COLO829 (cell line): ENCODE measurements around the gene PPP1R14C.
A peak's percentile ranks its signal among the peaks of the same experiment; 100 is the strongest.
"Not testable (repeated sequence)": the region's sequence is repeated elsewhere in the genome, so short reads cannot be mapped to it uniquely, and the experiment has no call there.

Experiments
- DNase-seq: peaks from one replicate; pipeline ENCODE4 v3.0.0; 2012; ENCODE audit warnings: low spot score

PPP1R14C gene

DNA sequence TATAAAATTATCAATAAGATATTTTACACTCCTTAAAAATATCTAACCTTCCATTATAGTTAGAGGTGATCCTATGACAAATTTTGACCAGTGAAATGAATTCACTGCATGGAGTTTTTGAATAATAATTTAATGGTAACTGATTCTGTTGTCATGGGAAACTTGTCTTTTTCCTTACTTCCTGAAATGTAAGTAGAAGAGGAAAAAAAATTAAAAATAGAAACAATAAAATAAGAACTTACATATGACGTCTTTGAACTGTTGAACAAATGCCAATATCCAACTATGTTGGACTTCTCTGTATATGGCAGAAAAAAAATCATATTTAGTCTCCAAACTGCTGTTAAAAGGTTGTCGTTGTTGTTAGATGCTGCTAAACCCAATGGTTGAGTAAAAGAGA, 26.3 kb downstream of the PPP1R14C start:
- no peak for DNase-seq

DNA sequence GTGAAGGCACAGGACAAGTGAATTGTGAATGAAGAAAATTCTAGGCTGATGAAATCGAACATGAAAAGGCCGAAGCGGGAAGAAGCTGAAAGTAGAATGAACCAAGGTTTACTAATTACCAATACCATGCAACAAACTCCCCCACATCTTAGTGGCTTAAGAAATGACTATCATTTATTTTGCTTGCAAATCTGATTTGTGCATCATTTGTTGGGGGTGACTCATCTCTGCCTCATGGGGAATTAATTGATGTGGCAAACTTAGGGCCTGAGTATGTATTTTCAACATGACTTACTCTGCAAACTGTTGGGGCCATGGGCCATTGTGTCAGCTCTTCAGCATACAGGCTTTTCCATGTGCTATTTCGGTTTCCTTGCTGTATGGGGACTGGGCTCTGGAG, 26.8 kb downstream of the PPP1R14C start:
- DNase-seq, result peak; percentile 37

DNA sequence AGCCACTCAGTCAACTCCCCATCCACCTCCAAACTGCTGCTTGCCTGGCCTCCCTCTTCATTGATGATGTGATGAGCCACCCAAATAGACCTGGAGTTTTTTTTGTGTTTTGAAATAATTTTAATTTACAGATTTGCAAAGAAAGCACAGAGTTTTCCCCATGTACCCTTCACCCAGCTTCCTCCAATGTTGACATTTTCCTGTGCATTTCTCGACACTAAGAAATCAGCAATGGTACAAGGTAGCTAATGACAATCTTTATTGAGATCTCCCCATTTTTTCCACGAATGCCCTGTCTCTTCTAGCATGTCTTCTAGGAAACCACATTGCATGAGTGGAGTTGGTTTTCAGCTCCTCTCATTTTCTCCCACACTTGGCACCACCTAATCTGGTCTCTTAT, 30.1 kb downstream of the PPP1R14C start:
- no peak for DNase-seq

DNA sequence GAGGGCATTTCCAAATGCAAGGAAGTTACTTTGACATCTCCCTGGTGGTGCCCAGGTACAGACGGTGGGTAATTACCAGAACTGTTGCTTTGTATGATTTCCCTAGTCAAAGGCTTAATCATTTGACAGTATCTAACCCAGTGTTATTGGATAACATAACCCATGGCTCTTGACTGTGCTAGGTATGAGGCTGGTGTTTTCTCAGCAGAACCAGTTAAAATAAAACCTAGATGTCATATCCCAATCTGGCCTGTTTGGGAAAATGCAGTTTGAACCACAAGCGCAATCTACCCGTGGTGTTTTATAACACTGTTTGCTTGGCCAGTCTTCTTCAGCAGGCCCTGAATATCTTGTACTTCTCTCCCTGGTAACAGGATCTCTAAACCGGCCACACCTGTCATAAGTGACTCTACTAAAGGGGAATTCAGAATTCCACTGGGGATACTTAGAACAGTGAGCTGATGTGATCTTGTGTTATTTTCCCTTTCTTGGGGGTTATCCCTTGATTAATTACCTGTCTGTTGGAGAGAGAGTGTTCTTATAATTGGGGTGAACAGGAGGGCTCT, 32.8 kb downstream of the PPP1R14C start:
- DNase-seq, result no peak

DNA sequence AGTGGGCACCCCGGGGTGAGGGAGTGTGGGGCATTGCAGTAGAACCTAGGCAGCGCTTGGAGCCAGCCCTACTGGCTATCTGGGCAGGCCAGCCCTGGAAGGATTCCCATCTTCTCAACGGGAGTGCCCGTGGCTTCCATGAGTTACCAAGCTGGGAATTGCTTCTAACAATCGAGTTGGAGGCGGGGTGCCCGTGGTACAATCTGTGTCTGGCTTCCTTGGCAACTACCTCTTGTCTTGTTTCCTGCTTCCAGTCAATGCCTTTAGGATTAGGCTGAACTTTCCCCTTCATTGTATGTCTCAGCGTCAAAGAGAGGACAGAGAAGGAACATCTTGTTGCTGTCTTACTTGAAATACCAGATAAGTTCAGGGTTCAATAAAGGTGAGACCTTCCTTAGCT, 33.3 kb downstream of the PPP1R14C start:
- no peak for DNase-seq

DNA sequence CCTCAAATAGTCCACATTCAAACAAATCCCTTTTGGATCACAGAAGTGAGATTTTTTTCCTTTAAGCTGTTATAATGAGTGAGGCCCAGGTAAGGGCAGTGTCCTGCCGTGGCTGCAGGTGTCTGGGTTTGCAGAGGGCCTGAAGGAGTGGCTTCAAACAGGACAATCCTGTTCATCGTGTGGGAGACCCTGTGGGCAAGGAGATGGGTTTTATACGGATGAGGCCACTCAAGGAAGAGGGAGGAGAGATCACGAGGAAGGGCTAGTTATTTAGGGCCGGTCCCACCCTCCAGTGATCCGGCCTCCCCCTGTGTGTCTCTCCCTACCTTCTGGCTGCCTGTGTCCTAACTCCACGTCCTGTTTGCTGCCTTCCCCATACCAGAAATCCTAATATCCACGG, 33.8 kb downstream of the PPP1R14C start:
- DNase-seq, result no peak

DNA sequence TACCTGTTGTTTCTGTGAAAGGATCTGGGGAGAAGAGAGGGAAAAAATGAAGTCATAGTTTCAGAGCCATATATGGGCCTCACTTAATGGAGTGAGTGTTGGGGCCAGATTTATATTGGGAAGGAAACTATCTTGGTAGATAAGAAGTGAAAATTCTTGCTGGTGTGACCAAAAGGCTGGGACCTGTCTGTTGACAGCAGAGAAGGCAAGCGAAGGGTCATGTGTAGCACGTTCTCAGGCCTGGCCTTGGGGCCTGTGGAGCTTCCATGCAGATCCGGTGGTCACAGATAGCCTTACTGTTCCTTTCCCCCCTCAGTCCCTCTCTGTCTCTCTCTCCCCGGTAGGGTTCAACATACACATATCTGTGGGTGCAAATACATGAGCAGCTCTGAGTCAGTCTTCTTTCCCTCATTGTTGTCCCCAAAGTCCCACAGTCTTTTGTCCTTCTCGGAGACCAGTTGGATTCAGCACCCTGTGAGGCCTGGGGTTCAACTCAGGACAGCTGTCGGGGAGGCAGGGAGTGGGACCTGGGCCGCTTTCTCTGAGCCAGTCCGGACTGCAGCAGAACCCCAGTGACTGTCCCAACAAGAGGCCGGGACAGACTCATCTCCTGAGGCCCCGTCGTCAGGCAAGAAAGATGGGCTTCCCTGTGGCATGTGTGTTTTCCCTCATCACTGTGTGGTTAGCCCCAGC, 34.6 kb downstream of the PPP1R14C start:
- no peak for DNase-seq

DNA sequence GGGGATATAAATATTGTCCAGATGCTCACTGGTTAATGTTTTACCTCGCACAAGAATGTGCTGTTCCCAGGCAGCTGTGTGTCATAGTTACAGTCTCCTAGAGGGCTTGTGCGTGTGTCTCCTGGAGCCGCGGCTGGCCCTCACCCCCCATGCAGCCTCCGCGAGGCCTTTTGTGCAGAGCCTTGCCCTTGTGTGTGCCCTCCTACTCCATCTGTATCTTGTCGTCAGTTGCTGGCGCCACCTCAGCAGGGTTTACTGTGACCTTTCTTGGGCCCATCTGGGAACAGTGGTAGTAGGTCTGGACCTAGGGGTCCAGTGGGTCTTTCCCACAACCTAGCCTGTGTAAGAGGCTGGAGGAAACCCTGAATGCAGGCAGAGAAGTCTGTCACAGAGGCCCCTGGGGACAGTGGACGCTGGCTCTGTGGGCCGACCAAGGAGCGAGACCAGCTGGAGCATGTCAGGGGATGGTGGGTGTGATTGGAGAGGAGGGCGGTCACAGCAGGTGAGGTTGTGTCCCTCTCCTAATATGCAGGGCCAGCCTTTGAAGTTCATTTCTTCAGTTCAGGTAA, 35.2 kb downstream of the PPP1R14C start:
- DNase-seq, result no peak

DNA sequence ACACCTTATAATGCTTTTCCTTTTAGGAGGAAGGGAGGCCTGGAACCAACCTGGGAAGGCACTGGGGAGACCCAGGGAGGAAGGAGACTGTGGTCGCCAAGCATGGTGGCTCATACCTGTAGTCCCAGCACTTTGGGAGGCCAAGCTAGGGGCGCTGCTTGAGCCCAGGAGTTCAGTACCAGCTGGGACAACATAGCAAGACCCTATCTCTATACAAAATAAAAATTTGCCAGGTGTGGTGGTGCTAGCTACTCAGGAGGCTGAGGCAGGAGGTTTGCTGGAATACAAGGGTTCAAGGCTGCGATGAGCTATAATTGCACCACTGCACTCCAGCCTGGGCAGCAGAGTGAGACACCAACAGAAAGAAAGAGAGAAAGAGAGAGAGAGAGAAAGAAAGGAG, 36.2 kb downstream of the PPP1R14C start:
- DNase-seq, result no peak

DNA sequence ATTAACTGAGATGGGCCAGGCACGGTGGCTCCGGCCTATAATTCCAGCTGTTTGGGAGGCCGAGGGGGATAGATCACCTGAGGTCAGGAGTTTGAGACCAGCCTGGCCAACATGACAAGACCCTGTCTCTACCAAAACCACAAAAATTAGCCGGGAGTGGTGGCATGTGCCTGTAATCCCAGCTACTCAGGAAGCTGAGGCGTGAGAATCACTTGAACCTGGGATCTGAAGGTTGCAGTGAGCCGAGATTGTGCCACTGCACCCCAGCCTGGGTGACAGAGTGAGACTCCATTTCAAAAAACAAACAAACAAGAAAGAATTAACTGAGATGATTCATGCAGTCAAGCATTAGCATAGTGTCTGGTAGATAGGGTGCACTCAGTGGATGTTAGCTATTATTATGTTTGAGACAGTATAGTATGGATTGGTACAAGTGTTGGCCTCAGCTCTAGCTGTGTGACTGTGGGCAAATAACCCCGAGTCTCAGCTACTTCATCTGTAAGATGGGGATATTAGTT, 37.1 kb downstream of the PPP1R14C start:
- DNase-seq, result not testable (repeated sequence)

DNA sequence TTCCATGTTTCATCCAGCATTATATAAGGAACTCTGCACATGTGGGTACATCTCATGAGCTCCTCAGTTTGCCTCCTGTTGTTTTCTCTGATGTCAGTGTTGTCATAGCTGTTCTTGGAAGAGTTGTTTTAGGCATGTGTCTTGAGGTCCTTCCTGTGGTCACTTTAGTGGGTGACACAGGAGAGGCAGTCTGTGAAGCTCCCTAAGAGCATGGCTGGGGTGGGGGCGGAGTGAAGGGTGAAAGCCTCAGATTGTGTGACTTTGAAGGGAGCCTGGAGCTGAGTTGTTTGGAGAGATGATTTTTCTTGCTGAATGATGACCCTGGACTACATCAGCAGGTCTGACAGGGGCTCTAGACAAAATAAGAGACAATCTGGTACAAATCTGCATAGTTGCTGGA, 37.7 kb downstream of the PPP1R14C start:
- no peak for DNase-seq

DNA sequence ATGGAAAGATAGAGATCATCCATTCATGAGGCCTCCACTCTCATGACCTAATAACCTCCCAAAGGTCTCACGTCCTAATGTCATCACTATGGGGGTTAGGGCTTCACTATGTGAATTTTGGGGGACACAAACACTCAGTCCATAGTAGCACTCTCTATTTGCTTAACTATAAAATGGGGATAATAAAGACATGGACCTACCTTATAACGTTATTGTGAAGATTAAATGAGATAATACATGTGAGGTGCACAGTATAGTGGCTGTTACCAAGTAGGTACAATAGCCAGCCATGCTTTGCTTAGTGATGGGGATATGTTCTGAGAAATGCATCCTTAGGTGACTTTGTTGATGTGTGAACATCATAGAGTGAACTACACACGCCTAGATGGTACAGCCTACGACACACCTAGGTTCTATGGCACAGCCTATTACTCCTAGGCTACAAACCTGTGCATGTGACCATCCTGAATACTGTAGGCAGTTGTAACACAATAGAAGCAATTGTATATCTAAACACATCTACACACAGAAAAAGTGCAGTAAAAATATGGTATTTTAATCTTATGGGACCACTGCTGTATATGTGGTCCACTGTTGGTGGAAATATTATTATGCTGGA, 39.7 kb downstream of the PPP1R14C start:
- no peak for DNase-seq

DNA sequence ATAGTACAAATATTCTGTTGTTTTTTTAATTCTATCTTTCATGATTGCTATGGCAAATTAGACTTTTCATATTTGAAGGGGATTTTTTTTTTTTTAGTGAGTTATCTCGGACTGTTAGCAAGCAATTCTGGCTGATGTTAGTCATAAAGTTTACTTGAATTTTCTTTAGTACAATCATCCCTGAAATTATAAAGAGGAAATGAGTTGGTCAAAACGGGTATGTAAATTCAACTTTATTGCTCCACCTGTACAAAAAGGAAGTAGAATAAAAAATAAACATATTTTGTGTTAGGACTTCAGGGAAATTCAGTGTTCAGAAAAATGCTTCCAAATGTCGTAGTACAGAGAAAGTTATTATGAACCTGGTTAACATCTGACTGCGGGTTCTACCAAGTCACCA, 40.3 kb downstream of the PPP1R14C start:
- DNase-seq, result no peak

DNA sequence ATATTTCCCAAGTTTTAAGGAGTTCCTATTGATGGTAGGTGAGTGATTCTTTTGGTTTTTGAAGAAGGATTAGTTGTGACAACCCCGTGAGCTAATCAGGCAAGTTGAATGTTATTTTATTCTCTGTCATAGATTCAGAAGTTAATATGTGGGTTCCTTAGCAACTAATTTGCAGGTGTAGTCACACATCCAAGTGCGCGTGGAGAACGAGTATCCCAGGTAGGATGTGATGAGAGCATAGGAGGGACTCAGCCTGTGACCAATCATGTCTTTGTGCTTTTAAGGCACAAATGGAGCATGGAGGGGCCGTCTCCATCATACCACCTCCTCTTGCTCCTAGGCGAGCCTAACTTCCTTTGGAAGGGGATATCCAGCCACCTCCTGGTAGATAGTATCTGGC, 41.1 kb downstream of the PPP1R14C start:
- no peak for DNase-seq

DNA sequence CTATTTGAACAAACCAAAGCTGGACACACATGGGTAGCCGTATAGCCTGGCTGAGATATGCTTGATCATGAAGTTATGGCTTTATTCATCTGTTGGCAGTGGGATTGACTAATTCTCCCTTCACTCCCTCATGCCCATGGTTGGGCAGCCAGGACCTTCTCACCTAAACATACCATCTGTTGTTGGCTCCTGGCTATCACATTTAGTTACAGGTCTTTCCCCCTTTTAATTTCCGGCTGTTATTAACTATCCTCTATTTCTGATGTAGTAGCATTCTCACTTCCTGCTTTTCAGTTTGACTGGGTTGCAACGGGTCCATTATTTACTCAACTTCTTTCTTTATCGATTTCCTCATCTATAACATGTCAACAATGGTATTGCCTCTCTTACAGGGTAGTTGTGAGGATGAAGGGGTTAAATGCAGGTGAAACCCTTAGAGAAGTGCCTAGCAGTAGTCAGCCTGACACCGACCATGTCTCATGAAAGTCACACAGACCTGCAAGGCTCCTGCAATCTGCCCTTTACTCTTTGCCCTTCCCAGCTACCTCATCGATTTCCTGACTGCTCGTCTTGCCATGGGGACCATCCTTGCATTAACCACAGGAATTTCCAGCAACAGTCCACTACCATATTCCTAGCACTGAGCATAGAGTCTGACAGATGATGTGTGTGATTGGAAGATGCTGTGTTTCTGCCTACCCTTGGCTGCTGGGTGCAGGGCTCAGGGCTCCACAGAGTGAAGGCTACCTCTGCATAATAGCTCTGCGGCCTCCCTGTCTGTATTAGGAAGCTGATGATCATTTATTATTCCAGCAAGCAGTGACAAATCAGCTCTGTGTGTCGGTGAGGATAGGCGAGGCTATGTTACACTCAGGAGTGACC, 42.2 kb downstream of the PPP1R14C start:
- no peak for DNase-seq

DNA sequence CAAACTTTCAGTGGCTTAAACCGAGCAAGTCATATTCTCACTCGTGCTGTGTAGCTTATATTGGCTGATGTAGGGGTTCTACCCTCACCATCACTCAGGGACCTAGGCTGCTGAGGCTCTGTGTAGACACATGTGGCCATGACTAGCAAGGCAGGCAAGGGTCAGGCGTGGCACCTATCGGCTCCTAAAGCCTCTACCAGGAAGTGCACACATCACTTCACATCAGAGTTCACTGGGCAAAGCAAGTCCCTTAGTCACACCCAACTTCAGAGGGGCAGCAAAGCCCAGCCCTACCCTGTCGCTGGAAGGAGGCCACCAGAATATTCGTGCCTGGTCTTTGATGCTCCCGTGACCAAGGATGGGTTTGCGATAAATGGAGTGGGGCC, 42.9 kb downstream of the PPP1R14C start:
- DNase-seq, result no peak

DNA sequence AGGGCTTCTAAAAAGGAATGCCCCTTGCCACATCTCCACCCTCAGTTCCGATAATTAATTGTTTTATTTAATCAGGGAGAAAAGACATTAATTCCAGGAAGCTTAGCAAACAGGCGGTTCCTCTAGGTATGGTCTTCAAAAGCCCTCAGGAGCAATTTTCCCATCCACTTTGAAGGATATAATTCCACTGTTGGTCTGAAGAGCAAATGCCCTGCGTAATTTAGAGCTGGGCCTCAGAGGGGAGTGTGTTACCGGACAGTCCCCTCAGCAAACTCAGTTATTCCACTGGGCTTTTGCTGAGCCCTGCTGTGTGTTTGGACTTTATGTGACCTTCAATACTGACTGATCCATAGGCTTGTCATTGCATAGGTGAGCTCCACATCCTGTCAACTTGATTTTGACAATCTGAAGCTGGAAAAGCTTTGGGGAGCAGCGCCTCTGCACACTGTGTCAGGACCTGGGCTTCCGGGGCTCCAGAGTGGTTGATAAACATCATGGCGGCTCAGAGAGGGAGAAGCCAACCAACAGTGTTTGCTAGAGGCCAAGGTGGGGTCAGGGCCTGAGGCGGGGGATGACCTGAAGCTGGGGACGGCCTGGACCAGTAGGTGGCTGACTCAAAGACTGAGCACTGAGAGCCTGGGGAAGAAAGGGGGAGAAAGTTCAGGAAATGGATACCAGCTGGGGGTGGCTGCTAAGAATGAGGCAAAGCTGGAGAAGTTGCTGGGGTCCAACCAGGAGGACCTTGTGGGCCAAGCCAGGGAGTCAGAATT, 43.5 kb downstream of the PPP1R14C start:
- DNase-seq, result no peak

DNA sequence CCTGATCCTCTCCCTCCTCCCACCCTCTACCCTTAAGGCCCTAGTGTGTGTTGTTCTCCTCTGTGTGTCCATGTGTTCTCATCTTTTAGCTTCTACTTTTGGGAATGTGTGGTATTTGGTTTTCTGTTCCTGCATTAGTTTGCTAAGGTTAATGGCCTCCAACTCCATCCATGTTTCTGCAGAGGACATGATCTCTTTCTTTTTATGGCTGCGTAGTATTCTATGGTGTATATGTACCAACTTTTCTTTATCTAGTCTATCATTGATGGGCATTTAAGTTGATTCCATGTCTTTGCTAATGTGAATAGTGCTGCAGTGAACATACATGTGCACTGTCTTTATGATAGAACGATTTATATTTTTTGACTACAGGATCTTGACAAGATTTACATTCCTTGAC, 44.6 kb downstream of the PPP1R14C start:
- not testable (repeated sequence) for DNase-seq

DNA sequence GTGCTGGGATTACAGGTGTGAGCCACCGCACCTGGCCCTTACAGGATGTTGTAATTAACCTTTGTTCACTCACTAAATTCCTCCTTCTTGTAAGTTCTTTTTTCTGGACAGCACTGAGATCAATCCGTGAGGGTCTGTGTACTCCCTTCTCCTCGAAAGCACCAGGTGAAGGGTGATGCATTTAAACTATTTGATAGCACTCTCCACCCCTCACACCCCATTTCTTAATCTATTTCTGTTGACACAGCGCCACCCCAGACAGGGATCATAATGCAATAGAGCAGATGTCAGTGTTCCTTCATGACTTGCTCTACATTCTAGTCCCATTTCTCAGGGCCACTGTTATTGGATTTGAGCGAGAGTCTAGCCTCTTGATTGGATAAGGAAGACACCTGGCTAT, 46.3 kb downstream of the PPP1R14C start:
- no peak for DNase-seq

DNA sequence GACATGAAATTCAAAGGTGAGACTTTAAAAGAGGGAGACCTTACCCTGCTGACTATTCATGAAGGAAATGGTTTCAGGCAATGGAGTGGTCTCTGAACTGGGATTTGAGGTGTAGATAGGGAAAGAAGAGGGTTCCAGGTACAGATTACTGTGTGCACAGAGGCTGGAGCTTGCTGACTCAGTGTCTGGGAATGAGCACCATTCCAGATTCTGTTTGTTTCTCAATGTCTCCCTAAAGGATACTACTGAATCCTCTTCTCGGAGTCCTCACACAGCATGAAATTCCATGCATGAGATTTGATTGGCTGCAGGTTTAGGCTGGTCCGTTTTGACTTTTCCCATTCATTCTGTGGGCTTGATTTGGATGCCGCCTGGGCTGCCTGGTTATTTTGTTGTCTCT, 49.0 kb downstream of the PPP1R14C start:
- DNase-seq, result no peak

DNA sequence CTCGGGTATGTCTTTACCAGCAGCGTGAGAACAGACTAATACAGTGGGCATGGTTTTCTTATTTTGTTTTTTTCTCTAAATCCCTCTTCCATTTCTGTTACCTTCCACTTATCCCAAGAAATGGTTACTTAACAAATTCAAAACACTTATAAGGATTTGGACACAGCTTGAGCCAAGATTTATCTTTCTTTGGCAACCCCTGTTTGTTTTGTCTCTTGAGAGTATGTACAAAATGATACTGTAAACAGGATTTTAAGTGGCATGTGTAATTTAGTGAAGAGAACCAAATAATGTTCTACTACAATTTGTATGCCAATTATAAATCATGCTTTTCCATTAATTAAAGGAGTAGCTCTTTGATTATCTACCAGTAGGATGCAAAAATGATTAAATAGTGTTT, 51.4 kb downstream of the PPP1R14C start:
- DNase-seq, result no peak
